Choroid plexus epithelial cell (primary cell): ENCODE data around the gene MAT2A.

ENCODE experiments used
- DNase-seq: peaks from one replicate; pipeline ENCODE4 v3.0.0-alpha.2; 2010; ENCODE audit warnings: low read depth
- H3K4me3 ChIP-seq: 2 replicates; pipeline ENCODE4 v1.5.1; 2011; ENCODE audit warnings: low read depth, mild to moderate bottlenecking, control low read depth, low read length, moderate library complexity
- TF ChIP-seq, protein P1 (sequence below): conservative IDR thresholded peaks from 2 replicates; pipeline ENCODE4 v1.5.1; 2011; ENCODE audit warnings: low read depth, mild to moderate bottlenecking, control low read depth, inconsistent platforms, low read length, moderate library complexity

MAT2A gene

DNA sequence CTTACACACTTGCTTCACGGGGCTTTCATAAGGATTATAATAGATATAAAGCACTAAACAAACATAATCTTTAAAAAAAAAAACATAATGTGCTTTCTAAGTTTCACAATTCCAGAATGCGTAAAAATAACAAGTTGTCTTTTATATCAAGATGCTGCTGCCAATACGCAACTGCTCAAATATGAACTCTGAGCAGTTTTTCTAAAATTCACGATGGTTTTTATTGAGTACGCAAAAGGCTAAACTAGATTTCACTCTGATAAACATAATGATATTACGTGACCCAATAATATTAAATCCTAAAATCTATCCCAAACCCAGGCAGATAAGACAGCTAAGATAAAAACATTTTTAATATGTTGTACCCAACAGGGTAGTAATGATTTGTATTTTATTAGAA lies 24.6 kb upstream of the MAT2A start:
- no peak overlapping the region for H3K4me3 ChIP-seq
- TF ChIP-seq, protein P1, sequence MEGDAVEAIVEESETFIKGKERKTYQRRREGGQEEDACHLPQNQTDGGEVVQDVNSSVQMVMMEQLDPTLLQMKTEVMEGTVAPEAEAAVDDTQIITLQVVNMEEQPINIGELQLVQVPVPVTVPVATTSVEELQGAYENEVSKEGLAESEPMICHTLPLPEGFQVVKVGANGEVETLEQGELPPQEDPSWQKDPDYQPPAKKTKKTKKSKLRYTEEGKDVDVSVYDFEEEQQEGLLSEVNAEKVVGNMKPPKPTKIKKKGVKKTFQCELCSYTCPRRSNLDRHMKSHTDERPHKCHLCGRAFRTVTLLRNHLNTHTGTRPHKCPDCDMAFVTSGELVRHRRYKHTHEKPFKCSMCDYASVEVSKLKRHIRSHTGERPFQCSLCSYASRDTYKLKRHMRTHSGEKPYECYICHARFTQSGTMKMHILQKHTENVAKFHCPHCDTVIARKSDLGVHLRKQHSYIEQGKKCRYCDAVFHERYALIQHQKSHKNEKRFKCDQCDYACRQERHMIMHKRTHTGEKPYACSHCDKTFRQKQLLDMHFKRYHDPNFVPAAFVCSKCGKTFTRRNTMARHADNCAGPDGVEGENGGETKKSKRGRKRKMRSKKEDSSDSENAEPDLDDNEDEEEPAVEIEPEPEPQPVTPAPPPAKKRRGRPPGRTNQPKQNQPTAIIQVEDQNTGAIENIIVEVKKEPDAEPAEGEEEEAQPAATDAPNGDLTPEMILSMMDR = no peak
- DNase-seq = no peak

DNA sequence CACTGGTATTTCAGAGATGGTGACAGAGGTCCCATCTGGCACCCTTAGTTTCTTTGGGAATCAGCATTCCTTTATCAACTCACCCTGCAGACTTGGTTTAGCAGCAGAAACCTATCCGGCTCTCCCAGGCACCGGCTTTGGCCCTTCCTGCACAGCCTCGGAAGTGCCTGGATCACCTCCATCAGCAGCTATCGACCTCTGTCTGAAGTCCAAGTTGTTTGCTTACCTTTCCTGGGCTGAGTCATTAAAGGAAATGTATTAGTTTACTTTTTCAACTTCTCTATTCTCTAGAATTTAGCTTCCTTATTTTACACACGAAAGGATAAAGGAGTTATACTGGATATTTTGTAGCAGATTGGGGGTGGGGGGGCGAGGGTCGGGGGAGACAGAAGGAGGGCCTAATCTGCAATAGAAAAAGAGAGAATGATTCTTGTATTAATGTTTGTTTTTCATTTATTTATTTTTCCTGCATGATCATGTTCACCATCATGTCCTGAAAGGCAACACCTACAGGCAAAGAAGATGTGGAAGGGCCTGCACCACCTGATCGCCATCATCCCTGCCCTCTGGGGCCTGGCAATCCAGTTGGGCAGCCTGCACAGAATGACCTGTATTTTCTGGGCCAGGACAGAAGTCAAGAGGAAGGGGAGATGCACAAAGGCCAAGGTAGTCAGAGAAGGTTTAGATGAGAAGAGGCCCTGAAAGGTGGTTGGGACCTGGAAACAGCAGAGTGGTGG lies 22.1 kb upstream of the MAT2A start:
- no peak for DNase-seq
- TF ChIP-seq, protein P1 = no peak

DNA sequence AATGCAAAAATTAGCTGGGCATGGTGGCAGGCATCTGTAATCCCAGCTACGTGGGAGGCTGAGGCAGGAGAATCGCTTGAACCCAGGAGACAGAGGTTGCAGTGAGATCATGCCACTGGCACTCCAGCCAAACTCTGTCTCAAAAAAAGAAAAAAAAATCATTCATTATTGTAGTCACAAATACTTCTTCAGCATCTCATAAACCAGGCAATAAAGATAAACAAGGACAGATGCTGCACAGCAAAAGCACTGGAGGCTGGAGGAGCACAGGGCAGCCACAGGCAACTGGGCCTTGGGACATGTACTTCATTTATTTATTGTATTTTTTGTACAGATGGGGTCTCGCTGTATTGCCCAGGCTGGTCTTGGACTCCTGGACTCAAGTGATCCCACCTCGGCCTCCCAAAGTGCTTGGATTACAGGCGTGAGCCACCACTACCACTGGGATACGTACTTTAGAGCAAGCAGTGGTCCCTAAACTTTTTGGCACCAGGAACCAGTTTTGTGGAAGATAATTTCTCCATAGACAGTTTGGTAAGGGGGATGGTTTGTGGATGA lies 16.8 kb upstream of the MAT2A start:
- no peak for DNase-seq
- TF ChIP-seq, protein P1 = no peak
- no peak overlapping the region for H3K4me3 ChIP-seq

More for the DNA sequence above, 22.1 kb upstream of the MAT2A start:
- H3K4me3 ChIP-seq = no peak overlapping the region

DNA sequence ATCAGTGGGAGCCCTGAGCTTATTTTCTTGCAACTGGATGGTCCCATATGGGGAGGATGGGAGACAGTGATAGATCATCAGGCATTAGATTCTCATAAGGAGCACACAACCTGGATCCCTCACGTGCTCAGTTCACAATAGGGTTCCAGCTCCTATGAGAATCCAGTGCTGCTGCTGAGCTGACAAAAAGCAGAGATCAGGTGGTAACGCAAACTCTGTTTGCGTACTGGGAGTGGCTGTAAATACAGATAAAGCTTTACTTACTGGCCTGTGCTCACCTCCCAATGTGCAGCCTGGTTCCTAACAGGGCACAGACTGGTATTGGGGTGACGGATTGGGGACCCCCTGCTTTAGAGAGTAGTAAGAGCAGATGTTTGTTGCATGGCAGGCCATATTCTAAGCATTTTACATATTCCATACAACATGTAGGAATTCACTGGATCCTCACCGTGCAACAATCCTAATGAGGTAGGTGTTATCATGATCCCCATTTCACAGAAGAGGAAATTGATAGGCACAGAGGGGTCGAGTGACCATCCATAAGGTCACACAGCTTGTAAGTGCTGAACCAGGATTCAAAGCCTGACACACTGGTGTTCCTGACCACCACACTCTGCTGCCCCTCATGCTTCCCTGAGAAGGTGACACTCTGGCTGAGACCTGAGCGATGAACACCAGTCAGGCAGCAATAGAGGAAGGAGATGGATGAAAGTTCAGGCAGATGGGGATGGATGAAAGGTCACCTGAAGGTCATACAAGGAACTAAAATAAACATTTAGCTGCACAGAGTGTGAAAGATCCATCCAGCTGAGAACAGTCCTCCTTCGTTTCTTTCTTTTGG lies 15.7 kb upstream of the MAT2A start:
- TF ChIP-seq, protein P1 = no peak
- no peak overlapping the region for H3K4me3 ChIP-seq
- no peak for DNase-seq

DNA sequence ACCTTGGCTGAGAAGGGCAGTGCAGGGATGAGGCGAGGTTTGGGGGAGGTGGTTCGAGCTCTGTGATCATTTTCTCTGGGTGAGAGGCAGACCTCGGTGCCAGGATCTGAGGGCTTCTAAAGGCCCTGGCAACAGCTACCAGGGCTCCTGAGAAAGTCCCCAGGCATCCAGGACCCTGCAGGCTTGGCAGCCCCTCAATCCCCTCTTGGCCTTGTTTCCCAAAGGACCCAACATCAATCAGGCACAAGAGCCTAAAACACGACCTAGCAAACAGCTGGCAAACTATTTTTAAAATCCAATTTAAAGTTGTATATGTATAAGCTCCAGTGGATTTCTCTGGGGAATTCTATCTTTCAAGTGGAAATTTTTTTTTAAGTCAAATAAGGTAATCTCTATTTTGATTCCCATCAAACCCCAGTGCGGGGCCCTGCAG lies 15.0 kb upstream of the MAT2A start:
- H3K4me3 ChIP-seq = no peak overlapping the region
- TF ChIP-seq, protein P1 = no peak
- no peak for DNase-seq

DNA sequence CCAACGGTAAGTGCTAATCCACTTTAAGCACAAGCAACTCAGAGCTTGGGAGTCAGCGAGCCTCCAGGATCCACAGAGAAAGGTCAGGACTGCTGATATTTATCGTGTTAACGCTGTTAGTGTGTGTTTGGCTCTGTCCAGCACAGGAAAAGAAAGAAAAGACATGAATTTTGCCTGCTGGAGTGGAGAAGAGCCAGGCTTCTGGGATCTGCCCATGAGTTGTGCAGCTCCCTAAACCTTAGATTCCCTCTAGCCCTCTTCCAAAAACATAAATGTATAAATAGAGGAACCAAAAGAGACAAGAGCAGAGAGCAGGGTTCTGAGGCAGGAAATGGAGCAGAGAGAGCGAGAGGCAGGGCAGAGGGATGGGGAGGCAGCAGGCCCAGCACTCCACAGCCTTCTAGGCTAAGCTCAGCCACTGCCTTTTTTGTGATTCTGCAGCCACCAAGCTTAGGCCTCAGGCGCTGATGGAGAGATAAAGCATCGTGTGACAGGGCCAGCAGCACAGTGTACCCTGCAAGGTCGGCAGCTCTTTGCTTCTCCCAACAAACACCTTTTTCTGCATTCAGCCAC lies 14.5 kb upstream of the MAT2A start:
- H3K4me3 ChIP-seq = no peak overlapping the region
- peak; percentile 59 for DNase-seq

More for the DNA sequence above, 14.5 kb upstream of the MAT2A start:
- TF ChIP-seq, protein P1 = no peak
